ENCODE data around the gene MATR3. TPM values are rescaled to one million over a fixed set of nuclear protein-coding genes. Genes with fewer than 3 reads are reported as not detected.

The MATR3 gene
- total and polyA plus RNA-seq, 8 donors, result 68.2 to 352 (median 116) TPM

GRCh38 chr5:139272471-139273321 lies 20.8 kb upstream of the MATR3 start:
- intact Hi-C loops (cut with DNase I; ENCODE audit: low total_unique reads), result no loop called here
- H3K27me3 ChIP-seq, result no peaks in the 10 kb centered on the region
- no peaks in the 10 kb centered on the region for H3K9me3 ChIP-seq
- peaks cover 0 to 2% (median 0%) of the 10 kb centered on the region in 4 donors for H3K36me3 ChIP-seq
- H3K27ac ChIP-seq, result peak overlapping the region; percentile 80 to 87 (median 83)
- no peak for DNase-seq
- H3K4me1 ChIP-seq, result peaks cover 29 to 73% (median 55%) of the 10 kb centered on the region in 4 donors
- WGBS, 5 donors, result 50 to 68% (median 61%) methylated on average over 6 of the region's 6 CpGs
- TF ChIP-seq POLR2AphosphoS5 (IDR thresholded peaks at IDR 0.05) (no peak), POLR2A (IDR thresholded peaks at IDR 0.05) (no peak), EP300 (IDR thresholded peaks at IDR 0.05) (no peak)
- TF ChIP-seq, protein P1, sequence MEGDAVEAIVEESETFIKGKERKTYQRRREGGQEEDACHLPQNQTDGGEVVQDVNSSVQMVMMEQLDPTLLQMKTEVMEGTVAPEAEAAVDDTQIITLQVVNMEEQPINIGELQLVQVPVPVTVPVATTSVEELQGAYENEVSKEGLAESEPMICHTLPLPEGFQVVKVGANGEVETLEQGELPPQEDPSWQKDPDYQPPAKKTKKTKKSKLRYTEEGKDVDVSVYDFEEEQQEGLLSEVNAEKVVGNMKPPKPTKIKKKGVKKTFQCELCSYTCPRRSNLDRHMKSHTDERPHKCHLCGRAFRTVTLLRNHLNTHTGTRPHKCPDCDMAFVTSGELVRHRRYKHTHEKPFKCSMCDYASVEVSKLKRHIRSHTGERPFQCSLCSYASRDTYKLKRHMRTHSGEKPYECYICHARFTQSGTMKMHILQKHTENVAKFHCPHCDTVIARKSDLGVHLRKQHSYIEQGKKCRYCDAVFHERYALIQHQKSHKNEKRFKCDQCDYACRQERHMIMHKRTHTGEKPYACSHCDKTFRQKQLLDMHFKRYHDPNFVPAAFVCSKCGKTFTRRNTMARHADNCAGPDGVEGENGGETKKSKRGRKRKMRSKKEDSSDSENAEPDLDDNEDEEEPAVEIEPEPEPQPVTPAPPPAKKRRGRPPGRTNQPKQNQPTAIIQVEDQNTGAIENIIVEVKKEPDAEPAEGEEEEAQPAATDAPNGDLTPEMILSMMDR (IDR thresholded peaks at IDR 0.05), result no peak
- peak overlapping the region in 3 of 4 donors; percentile 52 to 63 (median 54) for H3K4me3 ChIP-seq

DNA sequence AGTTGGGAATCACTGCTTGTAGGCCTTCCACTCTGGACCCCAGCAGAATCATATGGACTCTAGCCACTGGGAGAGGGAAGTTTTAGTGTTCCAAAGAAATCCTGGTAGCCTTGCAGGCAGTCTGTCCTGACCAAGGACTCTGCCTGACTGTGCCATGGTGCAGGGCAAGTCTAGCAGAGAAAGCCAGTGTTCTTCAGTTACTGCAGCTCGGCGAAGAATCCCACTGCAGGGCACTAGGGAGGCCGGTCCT lies 20.3 kb upstream of the MATR3 start:
- WGBS, 5 donors, result 1 to 17% (median 3%) methylated on average over 3 of the region's 3 CpGs
- intact Hi-C loops (cut with DNase I; ENCODE audit: low total_unique reads), result no loop called here
- TF ChIP-seq POLR2AphosphoS5 (IDR thresholded peaks at IDR 0.05) (no peak), EP300 (IDR thresholded peaks at IDR 0.05) (no peak), POLR2A (IDR thresholded peaks at IDR 0.05) (no peak)
- TF ChIP-seq, protein P1 (IDR thresholded peaks at IDR 0.05), result no peak
- peaks cover 29 to 68% (median 55%) of the 10 kb centered on the region in 4 donors for H3K4me1 ChIP-seq
- no peaks in the 10 kb centered on the region for H3K27me3 ChIP-seq
- peak overlapping the region; percentile 80 to 87 (median 83) for H3K27ac ChIP-seq
- H3K4me3 ChIP-seq, result peak overlapping the region; percentile 52 to 63 (median 55)
- H3K9me3 ChIP-seq, result no peaks in the 10 kb centered on the region
- H3K36me3 ChIP-seq, result peaks cover 0 to 7% (median 5%) of the 10 kb centered on the region in 4 donors
- no peak for DNase-seq

DNA sequence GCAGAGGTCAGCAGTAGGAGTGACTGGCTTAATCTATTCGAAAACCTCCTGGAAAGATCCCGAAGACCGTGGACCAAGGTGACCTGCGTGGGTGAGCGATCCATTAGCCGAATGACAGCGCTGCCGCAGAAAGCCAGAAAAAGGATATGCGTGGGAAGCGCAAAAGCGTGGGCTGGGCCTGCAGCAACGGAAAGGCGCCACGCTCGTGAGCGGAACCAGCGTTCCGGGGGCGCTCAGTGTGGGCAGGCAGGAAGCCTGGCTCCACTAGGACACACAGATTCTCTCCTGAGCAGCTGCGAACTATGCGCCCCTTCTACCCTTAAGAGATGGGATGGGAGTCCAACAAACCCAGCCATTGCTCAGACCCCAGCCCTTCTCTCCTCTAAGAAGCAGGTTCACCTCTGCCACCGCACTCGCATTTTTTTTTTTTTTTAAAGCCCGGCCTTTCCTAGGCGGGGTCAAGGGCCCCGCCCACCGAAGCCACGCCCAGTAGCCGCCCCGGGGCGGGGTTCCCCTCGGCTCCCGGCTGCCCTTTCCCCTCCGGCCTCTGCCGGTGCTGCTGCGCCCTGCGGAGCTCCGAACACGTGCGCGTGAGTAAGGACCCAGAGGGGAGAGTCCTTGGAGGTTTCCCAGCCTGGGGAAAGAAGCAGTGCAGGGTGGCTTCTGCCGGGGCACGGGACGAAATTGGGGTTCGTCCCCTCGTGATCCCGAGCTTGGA lies 19.8 kb upstream of the MATR3 start:
- Histone ChIP-seq H3K27ac (peak overlapping the region; percentile 80 to 87 (median 83)), H3K4me3 (peak overlapping the region; percentile 52 to 63 (median 55)), H3K36me3 (peaks cover 3 to 12% (median 10%) of the 10 kb centered on the region in 4 donors), H3K9me3 (no peaks in the 10 kb centered on the region), H3K4me1 (peaks cover 29 to 64% (median 52%) of the 10 kb centered on the region in 4 donors), H3K27me3 (no peaks in the 10 kb centered on the region)
- WGBS, 5 donors, result 0 to 1% (median 0%) methylated on average over 38 to 47 of the region's 47 CpGs
- DNase-seq, result peak; percentile 93 to 95
- intact Hi-C loops (cut with DNase I; ENCODE audit: low total_unique reads), result no loop called here
- TF ChIP-seq, protein P1 (IDR thresholded peaks at IDR 0.05), result peak in 2 of 7 experiments; percentile 6 to 38
- TF ChIP-seq POLR2AphosphoS5 (IDR thresholded peaks at IDR 0.05) (peak; percentile 42 to 89 (median 69)), EP300 (IDR thresholded peaks at IDR 0.05) (no peak)

DNA sequence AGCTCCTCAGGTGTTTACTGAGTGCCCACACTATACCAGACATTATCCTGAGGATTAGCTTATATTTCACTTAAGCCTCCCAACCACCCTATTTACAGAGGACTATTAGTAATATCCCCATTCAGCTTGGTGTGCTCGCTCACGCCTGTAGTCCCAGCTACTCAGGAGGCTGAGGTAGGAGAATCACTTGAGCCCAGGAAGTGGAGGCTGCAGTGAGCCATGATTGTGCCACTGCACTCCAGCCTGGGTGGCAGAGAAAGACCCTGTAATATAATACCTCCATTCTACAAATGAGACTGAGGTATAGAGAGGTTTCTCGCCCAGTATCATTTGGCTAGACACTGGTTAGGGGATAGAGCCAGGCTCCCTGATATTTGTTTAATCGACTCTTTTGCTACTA lies 18.0 kb upstream of the MATR3 start:
- intact Hi-C loops (cut with DNase I; ENCODE audit: low total_unique reads), result no loop called here
- H3K4me3 ChIP-seq, result peak overlapping the region in 2 of 4 donors; percentile 54 to 63
- H3K9me3 ChIP-seq, result no peaks in the 10 kb centered on the region
- H3K27me3 ChIP-seq, result no peaks in the 10 kb centered on the region
- peaks cover 6 to 30% (median 28%) of the 10 kb centered on the region in 4 donors for H3K36me3 ChIP-seq
- 65 to 84% (median 71%) methylated on average over 4 of the region's 4 CpGs for WGBS, 5 donors
- H3K27ac ChIP-seq, result peak overlapping the region; percentile 34 to 87 (median 52)
- DNase-seq, result no peak
- TF ChIP-seq POLR2A (IDR thresholded peaks at IDR 0.05), result no peak
- no peak for TF ChIP-seq EP300 (IDR thresholded peaks at IDR 0.05)
- no peak for TF ChIP-seq POLR2AphosphoS5 (IDR thresholded peaks at IDR 0.05)
- TF ChIP-seq, protein P1 (IDR thresholded peaks at IDR 0.05), result no peak
- H3K4me1 ChIP-seq, result peaks cover 29 to 63% (median 51%) of the 10 kb centered on the region in 4 donors
